Endothelial cell of umbilical vein (primary cell): ENCODE measurements around the gene AHCY. TPM values are rescaled to one million over a fixed set of nuclear protein-coding genes. Genes with fewer than 3 reads are reported as not detected.

Experiments used
- BruUV-seq: library from RNA; stranded (reverse); fragments of 400-500 nt; replicated peaks from 2 replicates; lab custom pipeline; 2021; lab: Mats Ljungman, UMichigan
- CTCF ChIA-PET: fragments of 300-600, 350-600 bp; sonication (Branson Sonifier 250); formaldehyde crosslinking; loops from one replicate; lab custom pipeline; 2021; ENCODE audit warnings: antibody characterized with exemption, inconsistent platforms; lab: Charles Lee
- POLR2A ChIA-PET: fragments of 300-600, 350-600 bp; sonication (Branson Sonifier 250); formaldehyde crosslinking; loops from one replicate; lab custom pipeline; 2021; ENCODE audit warnings: antibody characterized with exemption, inconsistent platforms; lab: Charles Lee
- DNase-seq: peaks from one replicate; pipeline ENCODE4 v3.0.0-alpha.2; 2011; ENCODE audit warnings: low read depth, low spot score
- FAIRE-seq: peaks from 2 replicates; lab custom pipeline; 2011; peaks lifted over from hg19 to GRCh38; lab: Jason Lieb, UNC
- H2AFZ ChIP-seq: 2 replicates; pipeline ENCODE4 v1.6.0; 2012; ENCODE audit warnings: low read depth, low read length, control low read depth, inconsistent platforms
- H3K27ac ChIP-seq: 2 replicates; pipeline ENCODE4 v1.5.1; 2011; ENCODE audit warnings: low read depth, mild to moderate bottlenecking, control low read depth, low read length, moderate library complexity; ENCODE audit not compliant: insufficient read depth
- H3K27me3 ChIP-seq, 2 experiments: 2 replicates each; pipeline versions ENCODE4 v1.6.0 to v1.6.1; 2011; ENCODE audit warnings: low read length in 2 of 2, mixed read lengths in 1 of 2; ENCODE audit not compliant: control insufficient read depth in 2 of 2, insufficient read depth in 2 of 2
- H3K36me3 ChIP-seq, 2 experiments: 2 replicates in 1 of 2; 3 replicates in 1 of 2; pipeline ENCODE4 v1.5.1; 2011; ENCODE audit warnings: low read length in 2 of 2, mild to moderate bottlenecking in 1 of 2, moderate library complexity in 1 of 2; ENCODE audit not compliant: control insufficient read depth in 2 of 2, insufficient read depth in 2 of 2; ENCODE audit errors: extremely low read depth in 1 of 2
- H3K4me1 ChIP-seq: 3 replicates; pipeline ENCODE4 v1.5.1; 2011; ENCODE audit warnings: mild to moderate bottlenecking, low read length; ENCODE audit not compliant: control insufficient read depth, insufficient read depth; ENCODE audit errors: extremely low read depth
- H3K4me2 ChIP-seq: 2 replicates; pipeline ENCODE4 v1.6.1; 2011; ENCODE audit warnings: low read length, control low read depth, mixed read lengths; ENCODE audit not compliant: insufficient read depth
- H3K4me3 ChIP-seq, 3 experiments: fragments of 200-600 bp in 1 of 3; sonication (generic), shearing (Covaris generic) in 1 of 3; replicated peaks in 1 of 3; 2 replicates each; pipeline ENCODE4 v1.5.1; 2011 to 2016; ENCODE audit warnings: control low read depth in 3 of 3, low read length in 3 of 3, mild to moderate bottlenecking in 2 of 3, inconsistent platforms in 1 of 3, low read depth in 1 of 3, moderate library complexity in 1 of 3; ENCODE audit not compliant: insufficient read depth in 1 of 3
- H3K79me2 ChIP-seq: 2 replicates; pipeline ENCODE4 v1.6.0; 2012; ENCODE audit warnings: low read length, inconsistent platforms; ENCODE audit not compliant: control insufficient read depth, insufficient read depth
- H3K9ac ChIP-seq: replicated peaks from 2 replicates; pipeline ENCODE3; 2011; ENCODE audit warnings: low read length, control low read depth; ENCODE audit not compliant: insufficient read depth; ENCODE audit errors: extremely low read depth
- H3K9me1 ChIP-seq: replicated peaks from 3 replicates; pipeline ENCODE4 v1.6.0; 2011; ENCODE audit warnings: mild to moderate bottlenecking, low read length; ENCODE audit not compliant: control insufficient read depth, insufficient read depth; ENCODE audit errors: extremely low read depth
- H3K9me3 ChIP-seq: replicated peaks from 2 replicates; pipeline ENCODE4 v1.5.1; 2012; ENCODE audit warnings: low read length, inconsistent platforms; ENCODE audit not compliant: control insufficient read depth, insufficient read depth
- H4K20me1 ChIP-seq: replicated peaks from 2 replicates; pipeline ENCODE3; 2011; ENCODE audit warnings: mild to moderate bottlenecking, low read length; ENCODE audit not compliant: control insufficient read depth, insufficient read depth; ENCODE audit errors: extremely low read depth
- EZH2 ChIP-seq: IDR thresholded peaks from 2 replicates; pipeline ENCODE4 v1.6.1; 2012; ENCODE audit warnings: borderline replicate concordance, low read depth, mild to moderate bottlenecking, moderate library complexity, low read length, inconsistent platforms; ENCODE audit not compliant: severe bottlenecking
- JUN ChIP-seq: IDR thresholded peaks from 2 replicates; pipeline ENCODE4 v1.6.1; 2011; ENCODE audit warnings: borderline replicate concordance, low read depth; ENCODE audit not compliant: insufficient read length, insufficient read depth
- MYC ChIP-seq: IDR thresholded peaks from one replicate; pipeline ENCODE4 v1.6.1; 2011; ENCODE audit warnings: mild to moderate bottlenecking, low read depth, low read length
- dilution Hi-C: fragments of 300-500 bp; cut with MboI; formaldehyde crosslinking; loops from one replicate; pipeline ENCODE4 v1.15.0; 2019; ENCODE audit warnings: low sequenced_read_pairs; ENCODE audit not compliant: extremely low pct_ligation_motif_present
- intact Hi-C: fragments of 100-400 bp; cut with micrococcal nuclease; formaldehyde crosslinking; loops from one replicate; pipeline ENCODE4 v1.10.0; 2022
- polyA plus RNA-seq, 4 experiments: library from polyadenylated mRNA; depleted of rRNA in 3 of 4; stranded (reverse) in 3 of 4; unstranded in 1 of 4; fragments of >200 nt; gene quantifications; 2 replicates each; pipeline versions ENCODE4 v1.2.1 to v1.2.3, GENCODE V29; 2011 to 2012; ENCODE audit warnings: missing spikeins in 1 of 4
- small RNA-seq: library from RNA; depleted of rRNA; stranded (forward); fragments of <200 nt; gene quantifications from one replicate; pipeline ENCODE3, GENCODE V24; 2012; ENCODE audit warnings: low replicate concordance, low read depth; ENCODE audit not compliant: insufficient read depth, insufficient read length
- total RNA-seq: library from RNA; stranded (reverse); gene quantifications from 2 replicates; pipeline ENCODE4 v1.2.3, GENCODE V29; 2021
- TF ChIP-seq, protein P1 (sequence below), 2 donors: IDR thresholded peaks; 1 replicate in 1 of 2; 2 replicates in 1 of 2; pipeline ENCODE4 v1.5.1; 2011; ENCODE audit warnings: low read length in 2 of 2, mild to moderate bottlenecking in 2 of 2, moderate library complexity in 2 of 2, control low read depth in 1 of 2, inconsistent platforms in 1 of 2, low read depth in 1 of 2; ENCODE audit not compliant: insufficient read depth in 1 of 2; ENCODE audit errors: extremely low read depth in 1 of 2

The AHCY gene
- total and polyA plus RNA-seq, 2 donors (not counting 3 experiments of a cell fraction or from before 2014, with no cell fraction given): 94.7 to 168 TPM

DNA sequence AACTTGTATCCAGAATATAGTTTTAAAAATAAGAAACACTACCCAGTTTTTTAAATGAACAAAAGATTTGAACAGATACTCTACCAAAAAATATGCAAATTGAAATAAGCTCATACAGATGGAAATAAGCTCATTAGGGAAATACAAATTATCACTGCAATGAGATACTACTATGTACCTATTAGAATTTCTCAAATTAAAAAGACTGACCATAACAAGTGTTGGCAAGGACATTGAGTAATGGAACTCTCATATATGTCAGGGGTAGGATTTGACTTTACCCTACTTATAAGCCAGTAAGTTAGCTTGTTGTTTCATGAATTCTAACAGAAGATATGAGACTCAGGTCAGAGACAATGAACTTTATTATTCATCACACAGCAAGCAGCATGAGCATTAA is 71.5 kb downstream of the AHCY start:
- Histone ChIP-seq H4K20me1 (no peaks in the 10 kb centered on the region), H3K9me3 (no peaks in the 10 kb centered on the region), H3K36me3 (no peaks in the 10 kb centered on the region), H2AFZ (no peak overlapping the region), H3K27ac (no peak overlapping the region), H3K4me1 (no peaks in the 10 kb centered on the region), H3K9me1 (no peaks in the 10 kb centered on the region), H3K4me3 (no peak overlapping the region), H3K4me2 (no peak overlapping the region), H3K27me3 (peaks cover 0 to 4% of the 10 kb centered on the region in 2 experiments), H3K79me2 (no peaks in the 10 kb centered on the region), H3K9ac (no peak overlapping the region)
- intact Hi-C loops: no loop called here
- no peak for FAIRE-seq
- TF ChIP-seq EZH2 (no peak), MYC (no peak), JUN (no peak)
- TF ChIP-seq, protein P1, sequence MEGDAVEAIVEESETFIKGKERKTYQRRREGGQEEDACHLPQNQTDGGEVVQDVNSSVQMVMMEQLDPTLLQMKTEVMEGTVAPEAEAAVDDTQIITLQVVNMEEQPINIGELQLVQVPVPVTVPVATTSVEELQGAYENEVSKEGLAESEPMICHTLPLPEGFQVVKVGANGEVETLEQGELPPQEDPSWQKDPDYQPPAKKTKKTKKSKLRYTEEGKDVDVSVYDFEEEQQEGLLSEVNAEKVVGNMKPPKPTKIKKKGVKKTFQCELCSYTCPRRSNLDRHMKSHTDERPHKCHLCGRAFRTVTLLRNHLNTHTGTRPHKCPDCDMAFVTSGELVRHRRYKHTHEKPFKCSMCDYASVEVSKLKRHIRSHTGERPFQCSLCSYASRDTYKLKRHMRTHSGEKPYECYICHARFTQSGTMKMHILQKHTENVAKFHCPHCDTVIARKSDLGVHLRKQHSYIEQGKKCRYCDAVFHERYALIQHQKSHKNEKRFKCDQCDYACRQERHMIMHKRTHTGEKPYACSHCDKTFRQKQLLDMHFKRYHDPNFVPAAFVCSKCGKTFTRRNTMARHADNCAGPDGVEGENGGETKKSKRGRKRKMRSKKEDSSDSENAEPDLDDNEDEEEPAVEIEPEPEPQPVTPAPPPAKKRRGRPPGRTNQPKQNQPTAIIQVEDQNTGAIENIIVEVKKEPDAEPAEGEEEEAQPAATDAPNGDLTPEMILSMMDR (IDR thresholded peaks at IDR 0.05; ENCODE audit: extremely low read depth in 1 of 2, insufficient read depth in 1 of 2, low read depth in 1 of 2, low read length in 2 of 2): no peak
- DNase-seq: no peak
- ChIA-PET POLR2A (no interaction called here), CTCF (interaction anchor here (1.6 kb wide), 1 partner anchor 41 kb away, joined by 6 read pairs; no protein-coding TSS in a partner anchor)
- dilution Hi-C loops: no loop called here
- BruUV-seq: no TSS peak

Small RNAs within 50 kb of the gene (small RNA-seq; reads per million reads assigned to genes)
- gene AL356299.1: not detected

Other genes starting within 250 kb of the AHCY start
- 99.3 and 102 TPM in 2 replicates for gene EIF2S2, start 191.1 kb downstream of the AHCY start, total RNA-seq
- gene EIF2S2, start 191.1 kb downstream of the AHCY start, polyA plus RNA-seq: 34.0 and 38.8 TPM in 2 replicates
- gene ASIP, start 61.9 kb downstream of the AHCY start, total RNA-seq: not detected in 2 replicates
- gene ASIP, start 61.9 kb downstream of the AHCY start, polyA plus RNA-seq: not detected in 2 replicates
- 52.2 and 57.4 TPM in 2 replicates for gene ITCH, start 59.9 kb upstream of the AHCY start, total RNA-seq
- 6.4 and 29.5 TPM in 2 replicates for gene ITCH, start 59.9 kb upstream of the AHCY start, polyA plus RNA-seq
- gene DYNLRB1, start 213.1 kb upstream of the AHCY start, total RNA-seq: 133 and 142 TPM in 2 replicates
- 238 and 245 TPM in 2 replicates for gene DYNLRB1, start 213.1 kb upstream of the AHCY start, polyA plus RNA-seq